ENCODE data around the gene LACC1.

The LACC1 gene

GRCh38 chr13:43879755-43880181, at the start of gene LACC1:
LACC1 (plus strand) TSS chr13:43879904; CDS start chr13:43880986, 1,082 bp downstream.
- no peak for TF ChIP-seq POLR2A (IDR thresholded peaks at IDR 0.05; ENCODE audit: extremely low read depth, insufficient read length)
- no peak for TF ChIP-seq MYC (IDR thresholded peaks at IDR 0.05; ENCODE audit: low read depth, low read length)

GRCh38 chr13:43830497-43830881, 49.2 kb upstream of the LACC1 start:
- no peak for TF ChIP-seq MAX (IDR thresholded peaks at IDR 0.05; ENCODE audit: low read depth, low read length)
- TF ChIP-seq POLR2A (IDR thresholded peaks at IDR 0.05; ENCODE audit: extremely low read depth, insufficient read length): no peak
- no peak for TF ChIP-seq MYC (IDR thresholded peaks at IDR 0.05; ENCODE audit: low read depth, low read length)
- TF ChIP-seq CTCF (IDR thresholded peaks at IDR 0.05; ENCODE audit: low read depth, low read length): no peak
- peak; percentile 43 for DNase-seq (ENCODE audit: low read depth)
- no peak overlapping the region for H3K4me3 ChIP-seq (ENCODE audit: low read depth, low read length)

More at GRCh38 chr13:43879755-43880181, at the start of gene LACC1:
- DNase-seq (ENCODE audit: low read depth): peak; percentile 52
- peak within 1 kb of the TSS; percentile 64 for H3K4me3 ChIP-seq (ENCODE audit: low read depth, low read length)

- no peak for DNase-seq (ENCODE audit: low read depth)
- no peak overlapping the region for H3K4me3 ChIP-seq (ENCODE audit: low read depth, low read length)
- no peak for TF ChIP-seq MYC (IDR thresholded peaks at IDR 0.05; ENCODE audit: low read depth, low read length)
- TF ChIP-seq MAX (IDR thresholded peaks at IDR 0.05; ENCODE audit: low read depth, low read length): no peak
- TF ChIP-seq POLR2A (IDR thresholded peaks at IDR 0.05; ENCODE audit: extremely low read depth, insufficient read length): no peak
- no peak for TF ChIP-seq CTCF (IDR thresholded peaks at IDR 0.05; ENCODE audit: low read depth, low read length)
These were observed 48.6 kb upstream of the LACC1 start for GRCh38 chr13:43831088-43831487.

GRCh38 chr13:43835701-43836100, 44.0 kb upstream of the LACC1 start:
- H3K4me3 ChIP-seq (ENCODE audit: low read depth, low read length): no peak overlapping the region
- DNase-seq (ENCODE audit: low read depth): no peak
- TF ChIP-seq POLR2A (IDR thresholded peaks at IDR 0.05; ENCODE audit: extremely low read depth, insufficient read length) (no peak), MYC (IDR thresholded peaks at IDR 0.05; ENCODE audit: low read depth, low read length) (no peak), MAX (IDR thresholded peaks at IDR 0.05; ENCODE audit: low read depth, low read length) (no peak), CTCF (IDR thresholded peaks at IDR 0.05; ENCODE audit: low read depth, low read length) (no peak)

- TF ChIP-seq MYC (IDR thresholded peaks at IDR 0.05; ENCODE audit: low read depth, low read length): no peak
- no peak for TF ChIP-seq MAX (IDR thresholded peaks at IDR 0.05; ENCODE audit: low read depth, low read length)
- TF ChIP-seq POLR2A (IDR thresholded peaks at IDR 0.05; ENCODE audit: extremely low read depth, insufficient read length): no peak
- TF ChIP-seq CTCF (IDR thresholded peaks at IDR 0.05; ENCODE audit: low read depth, low read length): no peak
- H3K4me3 ChIP-seq (ENCODE audit: low read depth, low read length): no peak overlapping the region
- DNase-seq (ENCODE audit: low read depth): peak; percentile 34
These were observed 40.8 kb upstream of the LACC1 start for GRCh38 chr13:43838909-43839308.

- H3K4me3 ChIP-seq (ENCODE audit: low read depth, low read length): no peak overlapping the region
- DNase-seq (ENCODE audit: low read depth): no peak
- no peak for TF ChIP-seq POLR2A (IDR thresholded peaks at IDR 0.05; ENCODE audit: extremely low read depth, insufficient read length)
- no peak for TF ChIP-seq MYC (IDR thresholded peaks at IDR 0.05; ENCODE audit: low read depth, low read length)
- no peak for TF ChIP-seq CTCF (IDR thresholded peaks at IDR 0.05; ENCODE audit: low read depth, low read length)
- no peak for TF ChIP-seq MAX (IDR thresholded peaks at IDR 0.05; ENCODE audit: low read depth, low read length)
These were observed 33.1 kb upstream of the LACC1 start for GRCh38 chr13:43846496-43847158.

All from NB4 (cell line).